HG03045 (cell line): ENCODE measurements around the gene CPNE8.

Source experiments
- ATAC-seq: cut with Tn5 transposase; IDR thresholded peaks from one replicate; pipeline ENCODE4 v1.9.1; 2021; ENCODE audit warnings: mild to moderate bottlenecking, moderate library complexity; ENCODE audit not compliant: unreplicated experiment

CPNE8 gene

DNA sequence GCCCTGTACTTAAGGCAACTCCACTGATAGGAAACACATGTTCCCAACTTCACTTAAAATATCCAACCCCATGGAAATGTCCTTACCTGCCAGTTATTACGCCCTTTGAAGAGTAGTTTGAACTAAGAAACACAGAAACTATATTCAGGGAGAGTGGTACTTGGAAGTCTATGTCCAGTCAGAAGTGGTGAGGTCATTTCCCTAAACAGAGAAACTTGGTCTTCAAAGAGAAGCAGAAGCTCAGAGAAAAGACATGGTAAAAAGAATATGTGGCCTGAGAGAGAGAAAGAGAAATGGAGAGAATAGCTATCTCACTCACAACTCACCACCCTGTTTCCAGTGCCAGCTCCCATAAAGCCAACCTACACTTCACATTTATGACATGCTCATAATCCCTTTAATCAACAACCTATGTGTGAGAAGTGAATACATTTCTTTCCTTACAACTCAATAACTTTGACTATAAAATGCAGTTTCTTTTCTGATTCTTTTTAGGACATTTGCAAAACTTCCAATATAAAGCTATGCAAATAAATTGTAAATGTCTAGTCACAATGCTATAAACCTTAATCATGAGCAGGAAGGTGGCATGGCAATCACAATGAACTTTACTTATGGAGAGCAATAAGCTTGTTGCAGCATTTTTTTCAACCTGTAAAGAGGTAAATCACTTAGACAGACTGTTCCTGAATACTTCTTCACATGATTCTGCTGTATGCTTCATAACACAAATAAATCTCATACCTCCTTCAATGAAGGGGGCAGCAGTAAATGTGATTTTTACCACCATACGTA is 67.1 kb downstream of the CPNE8 start:
- ATAC-seq, result no peak

DNA sequence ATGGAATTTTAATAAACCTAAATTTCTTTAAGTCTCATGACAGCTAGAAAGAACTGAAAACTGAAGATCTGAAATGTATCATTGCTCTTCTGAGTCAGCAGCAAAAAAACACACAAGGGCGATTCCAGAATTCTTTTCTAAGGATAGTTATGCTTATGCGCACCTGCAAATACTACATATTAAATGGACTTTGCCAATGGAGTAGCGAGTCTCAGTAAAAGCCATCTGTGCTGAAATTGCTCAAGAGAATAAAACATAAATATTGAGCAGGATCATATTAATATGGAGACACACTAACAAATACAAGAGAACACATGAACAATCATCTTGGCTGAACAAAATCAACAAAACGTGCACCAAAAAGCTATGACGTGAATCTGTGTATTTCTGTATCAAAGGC is 73.7 kb downstream of the CPNE8 start:
- no peak for ATAC-seq

DNA sequence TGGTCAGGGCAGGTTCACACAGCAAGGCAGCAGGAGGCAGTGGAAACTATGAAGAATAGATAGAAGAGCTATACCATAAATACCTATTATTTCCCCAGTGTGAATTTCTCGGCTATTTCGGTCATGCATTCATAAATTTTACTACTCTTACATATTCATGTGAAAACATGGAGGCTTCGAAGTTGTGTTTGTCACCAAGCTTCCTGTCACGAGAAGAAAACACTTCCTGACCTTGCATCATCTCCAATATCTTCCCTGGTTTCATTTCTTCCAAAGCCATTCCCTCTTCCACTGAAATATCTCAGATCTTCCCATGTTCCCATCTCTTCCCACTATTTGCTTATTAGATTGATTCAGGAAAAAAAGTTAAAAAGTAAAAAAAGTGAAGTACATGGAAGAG is 80.4 kb downstream of the CPNE8 start:
- ATAC-seq, result no peak

DNA sequence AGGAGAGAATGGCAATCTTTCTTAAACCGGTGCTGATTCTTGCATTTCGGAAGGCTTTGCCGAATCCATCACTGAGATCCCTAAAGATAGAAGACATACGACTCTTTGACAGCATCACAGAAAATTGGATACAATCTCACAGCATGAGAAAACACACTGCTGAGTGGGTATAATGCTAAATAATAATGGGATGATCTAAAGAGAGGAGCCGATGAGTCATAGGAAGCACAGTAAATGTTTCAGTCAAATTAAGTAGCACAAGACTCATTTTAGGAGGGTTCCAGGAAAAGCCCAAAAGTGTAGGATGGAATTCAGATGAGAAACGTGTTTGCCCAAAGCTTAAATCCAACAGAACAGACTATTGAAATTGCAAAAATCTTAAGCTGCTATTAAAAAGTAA is 81.7 kb downstream of the CPNE8 start:
- no peak for ATAC-seq

DNA sequence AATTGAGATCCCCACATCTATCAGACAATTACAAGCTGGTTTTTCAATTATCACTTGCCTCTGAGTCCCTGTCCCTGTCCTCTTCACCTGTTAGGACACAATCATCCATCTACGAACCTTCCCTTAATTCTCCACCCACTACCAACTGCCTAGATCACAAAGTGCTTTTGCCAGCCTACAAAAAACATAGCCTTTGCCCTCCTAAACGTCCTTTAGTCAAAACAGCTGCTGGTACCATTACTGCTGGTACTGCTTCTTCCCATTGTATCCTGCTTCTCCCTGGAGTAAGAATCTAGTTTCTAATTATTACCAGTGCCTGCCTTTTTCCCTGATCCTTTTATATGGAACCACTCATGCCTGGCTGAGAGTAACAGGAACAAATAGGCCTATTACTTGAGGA is 82.1 kb downstream of the CPNE8 start:
- no peak for ATAC-seq

DNA sequence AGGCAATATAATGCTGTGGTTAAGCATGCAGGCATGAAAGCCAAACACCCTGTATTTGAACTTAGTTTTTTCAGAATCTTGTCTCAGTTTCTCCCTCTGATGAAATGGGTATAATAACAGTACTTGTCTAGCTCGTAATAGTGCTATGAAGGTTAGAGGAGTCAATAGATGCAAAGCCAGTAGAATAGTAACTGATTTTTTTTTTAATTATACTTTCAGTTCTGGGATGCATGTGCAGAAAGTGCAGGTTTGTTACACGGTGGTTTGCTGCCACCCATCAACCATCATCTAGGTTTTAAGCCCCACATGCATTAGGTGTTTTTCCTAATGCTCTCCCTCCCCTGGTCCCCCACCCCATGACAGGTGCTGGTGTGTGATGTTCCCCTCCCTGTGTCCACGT is 87.4 kb downstream of the CPNE8 start:
- ATAC-seq, result no peak

DNA sequence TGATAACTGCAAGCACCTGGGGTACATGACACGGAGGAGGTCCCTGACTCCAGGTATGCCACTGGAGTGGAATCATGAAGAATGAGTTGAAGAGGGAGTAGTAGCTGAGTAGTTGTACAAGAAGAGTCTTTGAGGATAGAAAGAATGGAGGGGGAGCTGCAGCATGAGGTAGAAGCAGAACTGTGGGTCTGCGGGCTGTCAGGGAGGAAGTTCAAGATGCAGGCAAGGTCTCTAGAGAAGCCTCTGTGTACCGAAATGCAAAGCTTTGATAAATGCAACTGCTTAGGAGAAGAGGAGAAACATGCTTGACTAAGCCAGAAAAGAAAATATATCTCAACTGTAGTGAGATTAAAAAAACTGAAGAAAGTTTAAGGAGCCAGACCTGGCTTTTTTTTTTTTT is 91.5 kb downstream of the CPNE8 start:
- ATAC-seq, result no peak

DNA sequence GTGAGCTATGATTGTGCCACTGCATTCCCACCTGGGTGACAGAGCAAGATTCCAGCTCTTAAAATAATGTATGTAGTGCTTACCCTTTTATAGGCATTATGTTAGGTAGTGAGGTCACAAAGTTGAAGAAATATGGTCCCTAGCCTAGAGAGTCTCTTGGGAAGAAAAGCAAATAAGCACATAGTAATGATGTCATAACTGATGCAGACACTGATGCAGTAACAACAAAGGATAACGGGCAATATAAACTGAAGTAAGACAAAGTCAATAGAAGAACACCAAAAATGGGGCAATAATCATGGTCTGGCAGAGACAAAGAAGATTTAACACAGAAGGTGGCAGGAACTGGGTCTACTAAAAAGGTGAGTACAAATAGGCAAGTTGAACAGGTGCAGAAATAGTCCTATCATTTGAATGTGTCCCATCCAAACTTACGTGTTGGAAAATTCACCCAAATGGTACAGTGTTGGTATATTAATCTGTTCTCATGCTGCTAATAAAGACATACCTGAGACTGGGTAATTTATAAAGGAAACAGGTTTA is 93.5 kb downstream of the CPNE8 start:
- no peak for ATAC-seq

DNA sequence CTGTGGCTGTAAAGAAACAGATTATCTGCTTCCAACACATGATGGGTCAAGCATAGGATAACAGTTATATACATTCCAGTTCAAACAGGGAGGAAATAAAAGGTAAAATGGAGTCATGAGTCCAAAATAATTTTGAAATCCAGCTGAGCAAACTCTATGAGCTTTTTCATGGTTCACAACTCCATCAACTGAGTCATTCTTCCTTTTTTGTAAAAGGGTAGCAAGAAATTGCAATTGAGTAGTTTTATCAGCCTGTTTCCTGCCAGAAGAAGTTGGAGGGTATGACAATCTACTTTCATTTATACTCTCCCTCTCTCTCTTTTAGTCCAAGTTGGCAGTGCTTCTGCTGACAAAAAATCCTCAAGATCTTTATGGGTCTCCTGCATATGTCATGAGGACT is 95.6 kb downstream of the CPNE8 start:
- ATAC-seq, result no peak

DNA sequence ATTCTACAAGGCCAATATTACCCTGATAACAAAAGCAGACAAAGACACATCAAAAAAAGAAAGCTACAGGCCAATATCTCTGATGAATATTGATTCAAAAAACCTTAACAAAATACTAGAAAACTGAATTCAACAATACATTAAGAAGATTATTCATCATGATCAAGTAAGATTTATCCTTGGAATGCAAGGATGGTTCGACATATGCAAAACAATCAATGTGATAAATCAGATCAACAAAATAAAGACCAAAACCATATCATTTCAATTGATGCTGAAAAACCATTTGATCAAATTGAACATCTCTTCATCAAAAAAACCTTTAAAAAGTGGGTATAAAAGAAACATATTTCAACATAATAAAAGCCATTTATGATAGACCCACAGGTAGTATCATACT is 117.3 kb downstream of the CPNE8 start:
- no peak for ATAC-seq

DNA sequence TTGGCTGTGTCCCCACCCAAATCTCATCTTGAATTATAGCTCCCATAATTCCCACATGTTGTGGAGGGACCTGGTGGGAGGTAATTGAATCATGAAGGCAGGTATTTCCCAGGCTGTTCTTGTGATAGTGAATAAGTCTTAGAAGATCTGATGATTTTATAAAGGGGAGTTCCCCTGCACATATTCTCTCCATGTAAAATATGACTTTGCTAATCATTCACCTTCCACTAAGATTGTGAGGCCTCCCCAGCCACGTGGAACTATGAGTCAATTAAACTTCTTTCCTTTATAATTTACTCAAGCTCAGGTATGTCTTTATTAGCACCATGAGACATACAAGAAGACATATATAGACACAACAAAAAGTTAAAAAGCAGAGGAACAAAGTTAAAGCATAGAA is 120.0 kb downstream of the CPNE8 start:
- ATAC-seq, result no peak

DNA sequence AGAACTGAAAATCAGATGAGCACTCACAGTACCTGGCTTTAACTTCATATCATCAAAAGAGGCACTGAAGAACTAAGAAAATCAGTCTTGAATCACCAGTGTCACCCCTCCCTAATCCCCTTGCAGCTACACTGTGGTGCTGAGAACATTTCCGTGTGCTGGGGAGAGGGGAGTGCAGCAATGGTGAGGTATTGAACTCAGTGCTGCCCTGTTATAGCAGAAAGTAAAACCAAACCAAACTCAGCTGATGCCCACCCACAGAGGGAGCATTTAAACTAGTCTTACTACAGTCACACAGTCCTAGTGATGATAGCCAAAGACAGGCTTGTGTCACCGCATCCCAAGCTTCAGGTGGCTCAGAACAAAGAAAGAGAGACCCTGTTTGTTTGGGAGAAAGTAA is 122.1 kb downstream of the CPNE8 start:
- ATAC-seq, result peak; percentile 59

DNA sequence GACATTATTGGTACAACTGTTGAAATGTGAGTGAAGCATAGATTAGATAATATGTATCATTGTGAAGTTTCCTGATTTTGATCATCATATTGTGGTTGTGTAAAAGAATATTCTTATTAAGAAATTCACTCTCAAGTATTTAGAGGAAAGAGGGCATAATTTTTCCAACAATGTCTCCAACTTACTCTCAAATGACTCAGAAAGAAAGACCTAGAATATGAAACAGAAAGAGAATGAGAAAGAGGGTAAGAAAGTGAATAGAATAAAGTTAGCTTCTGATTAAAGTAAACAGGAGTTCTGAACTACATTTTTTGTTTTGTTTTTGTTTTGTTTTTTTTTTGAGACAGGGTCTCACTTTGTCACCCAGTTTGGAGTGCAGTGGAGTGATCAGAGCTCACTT is 123.0 kb downstream of the CPNE8 start:
- no peak for ATAC-seq

DNA sequence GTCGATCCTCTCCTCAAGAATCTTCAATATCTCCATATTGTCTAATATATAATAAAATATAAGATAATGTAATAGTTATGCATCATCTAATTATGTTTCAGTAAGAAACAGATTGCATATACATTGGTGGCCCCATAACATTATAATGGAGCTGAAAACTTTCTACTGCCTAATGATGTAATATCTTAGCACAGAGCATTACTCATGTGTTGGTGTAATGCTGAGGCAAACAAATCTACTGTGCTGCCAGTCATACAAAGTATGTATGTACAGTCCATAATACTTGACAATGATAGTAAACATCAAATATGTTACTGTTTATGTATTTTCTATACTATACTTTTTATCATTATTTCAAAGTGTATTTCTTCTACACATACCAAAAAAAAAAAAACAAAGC is 128.7 kb downstream of the CPNE8 start:
- ATAC-seq, result no peak

DNA sequence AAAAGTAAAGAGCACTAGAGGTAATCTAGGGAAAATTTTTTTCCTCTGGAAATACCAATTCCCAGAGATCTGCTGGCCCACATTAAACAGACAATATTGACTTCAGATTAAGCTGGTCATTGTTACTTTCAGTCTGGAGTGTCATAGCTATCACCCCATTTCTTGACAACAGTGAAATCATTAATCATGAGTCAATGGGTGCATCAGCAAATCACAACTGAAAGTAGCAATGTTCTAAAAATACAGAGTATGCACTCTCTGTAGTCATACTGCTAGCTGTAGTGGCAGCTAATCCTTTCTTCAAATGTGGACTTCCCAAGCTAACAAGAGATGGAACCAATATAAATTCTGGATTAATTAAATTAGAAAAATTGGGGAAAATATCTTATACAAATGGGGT is 129.9 kb downstream of the CPNE8 start:
- peak; percentile 94 for ATAC-seq

DNA sequence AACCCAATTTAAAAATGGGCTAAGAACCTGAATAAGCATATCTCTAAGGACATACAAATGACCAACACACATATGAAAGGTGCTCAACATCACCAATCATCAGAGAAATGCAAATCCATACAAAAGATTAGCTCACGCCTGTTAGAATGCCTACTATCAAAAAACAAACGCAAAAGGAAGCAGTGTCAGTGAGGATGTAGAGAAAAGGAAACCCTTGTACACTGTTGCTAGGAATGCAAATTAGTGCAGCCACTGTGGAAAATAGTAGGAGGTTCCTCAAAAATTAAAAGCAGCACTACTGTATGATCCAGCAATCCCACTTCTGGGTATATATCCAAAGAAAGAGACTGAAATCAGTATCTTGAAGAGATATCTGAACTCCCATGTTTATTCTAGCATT is 133.0 kb downstream of the CPNE8 start:
- ATAC-seq, result no peak

DNA sequence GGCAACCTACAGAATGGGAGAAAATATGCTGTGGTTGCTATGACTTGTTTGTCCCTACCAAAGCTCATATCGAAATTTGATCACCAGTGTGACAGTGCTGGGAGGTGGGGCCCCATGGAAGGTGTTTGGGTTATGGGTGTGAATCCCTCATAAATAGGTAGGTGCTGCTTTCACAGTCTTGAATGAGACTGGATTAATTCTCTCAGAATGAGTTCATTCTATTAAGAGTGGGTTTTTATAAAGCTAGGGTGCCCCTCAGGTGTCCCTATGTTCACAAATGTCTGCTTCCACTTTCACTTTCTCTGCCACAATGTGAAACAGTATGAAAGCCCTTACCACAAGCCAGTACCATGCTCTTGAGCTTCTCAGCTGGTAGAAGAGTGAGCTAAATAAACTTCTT is 133.5 kb downstream of the CPNE8 start:
- ATAC-seq, result peak; percentile 75

DNA sequence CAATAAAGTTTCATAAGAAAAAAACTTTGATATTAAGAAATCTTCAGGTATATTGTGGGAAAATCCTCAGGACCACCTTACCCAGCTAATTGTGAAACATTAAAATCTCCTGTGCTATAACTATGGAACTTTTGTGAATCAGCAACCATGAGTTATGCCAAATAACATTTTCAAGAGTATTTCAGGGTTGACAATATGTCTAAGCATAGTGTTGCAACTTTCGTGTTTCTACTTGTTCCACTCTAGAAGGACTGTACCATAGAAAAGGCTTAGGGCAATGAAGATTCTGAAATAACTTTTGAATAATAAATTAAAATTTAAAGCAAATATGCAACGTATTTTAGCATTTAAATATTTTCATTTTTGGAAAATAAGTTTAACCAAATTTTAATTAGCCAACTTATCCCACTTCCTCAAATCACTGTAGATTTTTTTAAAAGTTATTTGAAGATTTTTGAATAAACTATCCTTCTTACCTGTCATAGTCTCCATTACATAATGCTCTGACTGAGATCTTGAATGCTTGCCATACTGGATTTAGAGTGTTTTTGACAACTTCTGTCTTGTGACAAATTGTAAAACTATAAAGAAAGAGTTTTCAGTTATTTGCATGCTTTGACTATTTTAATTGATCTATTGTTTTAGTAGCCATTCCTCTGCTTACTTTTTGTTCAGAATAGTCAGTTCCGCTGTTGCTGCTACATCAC is 143.6 kb downstream of the CPNE8 start:
- no peak for ATAC-seq

DNA sequence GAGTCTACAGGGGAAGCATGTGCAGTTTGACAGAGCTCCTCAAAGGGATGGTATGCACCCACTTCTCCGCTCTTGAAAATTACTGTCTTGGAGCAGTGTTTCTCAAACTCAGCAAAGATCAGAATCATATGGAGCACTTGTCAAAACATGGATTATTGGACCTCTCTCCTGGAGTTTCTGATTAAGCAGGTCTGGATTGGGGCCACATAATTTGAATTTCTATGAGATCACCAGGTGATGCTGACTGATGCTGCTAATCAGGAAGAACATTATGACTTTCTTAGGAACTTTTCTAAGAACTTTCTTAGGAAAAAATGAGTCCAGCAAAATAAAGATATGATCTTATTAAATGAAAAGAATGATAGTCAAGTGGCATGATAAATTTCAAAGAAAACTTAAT is 144.3 kb downstream of the CPNE8 start:
- ATAC-seq, result no peak

DNA sequence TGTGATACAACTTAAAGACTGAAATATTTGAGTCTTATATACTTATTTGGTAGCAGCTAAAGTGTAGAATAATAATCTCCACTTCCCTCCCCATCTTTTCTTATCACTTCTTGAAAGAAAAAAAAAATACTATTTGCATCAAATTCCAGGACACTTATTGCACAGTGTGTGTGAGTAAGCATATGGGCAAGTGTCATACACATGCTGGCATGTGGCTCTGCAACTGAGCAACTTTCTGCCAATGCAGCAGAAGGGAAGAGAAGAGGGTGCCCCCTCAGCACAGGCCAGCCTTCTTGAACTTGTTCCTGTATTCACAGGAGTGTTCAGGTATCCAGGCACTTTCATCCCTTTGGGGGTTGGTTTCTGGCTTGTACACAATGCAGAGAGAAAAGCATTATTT is 145.8 kb downstream of the CPNE8 start:
- no peak for ATAC-seq

DNA sequence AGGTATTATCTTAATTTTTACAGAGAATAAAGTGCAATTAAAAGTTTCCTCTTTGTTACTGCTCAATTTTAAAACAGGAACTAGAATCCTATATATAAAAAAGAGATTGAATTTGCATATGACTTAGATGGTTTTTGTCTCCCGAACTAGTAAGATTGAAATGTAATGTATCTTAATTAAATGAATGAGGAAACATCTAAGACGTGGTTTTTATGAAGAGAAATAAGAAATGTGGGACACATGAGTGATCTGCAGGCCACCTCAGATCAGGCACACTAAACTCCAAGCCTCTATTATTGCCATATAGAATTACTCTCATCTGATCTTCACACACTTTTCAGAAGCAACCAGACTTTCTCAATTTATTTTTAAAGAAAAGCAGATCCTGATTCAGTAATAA is 158.6 kb downstream of the CPNE8 start:
- ATAC-seq, result no peak

DNA sequence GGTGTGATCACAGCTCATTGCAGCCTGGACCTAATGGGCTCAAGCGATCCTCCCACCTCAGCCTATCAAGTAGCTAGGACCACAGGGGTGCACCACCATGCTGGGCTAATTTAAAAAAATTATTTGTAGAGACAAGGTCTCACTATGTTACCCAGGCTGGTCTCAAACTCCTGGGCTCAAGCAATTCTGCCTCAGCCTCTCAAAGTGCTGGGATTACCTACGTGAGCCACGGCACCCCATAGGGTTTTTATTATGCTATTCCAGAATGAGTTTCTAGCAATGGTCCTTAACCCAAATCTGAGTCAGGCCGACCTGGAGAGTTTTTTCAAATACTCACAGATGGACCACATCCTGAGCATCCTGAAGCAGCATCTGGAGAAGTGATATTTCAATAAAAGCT is 159.8 kb downstream of the CPNE8 start:
- no peak for ATAC-seq
